IPS-NIHi11 (cell line): ENCODE measurements around the gene CILP2.

Experiments
- DNase-seq: peaks from one replicate; pipeline ENCODE4 v3.0.0; 2012; ENCODE audit warnings: mixed read lengths, low spot score

The CILP2 gene

DNA sequence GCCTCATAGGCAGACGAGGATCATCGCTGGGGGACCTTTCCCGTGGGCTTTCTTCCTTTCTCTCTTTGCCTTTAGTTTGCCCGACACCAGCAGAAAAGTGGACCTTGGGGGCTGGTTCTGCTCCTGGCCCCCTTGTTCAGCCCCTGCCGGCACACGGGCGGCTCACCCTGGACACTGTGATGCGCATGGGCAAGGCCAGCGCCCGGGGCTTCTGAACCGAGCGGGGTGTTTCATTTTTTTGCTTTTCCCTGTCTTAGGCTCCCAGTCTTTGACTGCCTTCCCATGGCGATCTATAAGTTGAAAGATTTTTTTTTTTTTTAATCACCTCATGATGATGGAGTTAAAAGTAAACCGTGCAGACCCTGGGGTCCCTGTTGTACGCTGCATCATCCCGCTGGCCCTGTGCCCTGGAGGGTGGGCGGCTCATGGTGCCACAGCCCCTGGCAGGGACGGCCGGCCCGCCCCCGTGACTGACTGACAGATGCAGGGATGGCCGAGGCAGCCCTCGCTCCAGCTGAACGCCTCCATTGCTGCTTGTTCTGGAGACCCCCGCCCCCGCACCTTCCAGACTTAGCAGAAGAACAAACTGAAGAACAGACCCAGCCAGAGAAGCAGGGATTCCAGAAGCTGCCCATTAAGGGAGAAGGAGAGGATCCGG, 32.3 kb upstream of the CILP2 start:
- no peak for DNase-seq

DNA sequence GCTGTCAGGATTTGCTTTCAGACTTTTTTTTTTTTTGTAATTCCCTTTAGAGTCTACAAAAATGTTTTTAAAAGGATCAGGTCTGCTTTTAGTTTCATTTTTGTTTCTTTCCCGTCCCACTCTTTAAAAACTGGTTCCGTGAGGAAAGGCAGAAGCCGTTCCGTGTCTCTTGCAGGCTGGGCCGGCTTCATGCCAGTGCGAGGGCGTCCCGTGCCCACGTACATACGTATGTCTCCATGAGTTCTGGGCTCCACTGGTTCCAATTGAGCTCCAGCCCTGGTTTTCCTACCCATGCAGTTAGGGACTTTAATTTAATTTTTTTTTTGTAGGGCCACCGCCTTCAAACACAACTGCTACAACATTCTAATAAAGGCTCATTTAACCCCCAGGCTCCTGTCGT, 31.5 kb upstream of the CILP2 start:
- DNase-seq: no peak

DNA sequence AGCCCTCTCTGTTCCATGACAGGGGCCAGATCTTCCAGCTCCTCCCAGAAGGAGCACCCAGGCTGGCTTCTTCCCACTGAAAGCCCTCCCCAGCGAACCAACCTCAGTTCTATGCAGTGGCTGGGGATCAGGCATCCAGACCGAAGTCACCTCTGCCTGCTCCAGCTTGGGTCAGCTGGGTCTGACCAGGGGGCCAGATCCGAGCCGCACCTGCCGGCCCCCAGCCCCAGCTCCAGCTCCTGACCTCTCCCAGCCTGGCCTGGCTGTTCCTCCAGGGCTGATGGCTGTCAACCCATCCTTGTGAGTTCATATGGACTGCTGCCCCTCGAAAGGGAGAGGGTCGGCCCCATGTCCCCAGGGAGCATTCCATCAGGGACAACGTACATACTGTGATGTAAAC, 30.7 kb upstream of the CILP2 start:
- DNase-seq: no peak

DNA sequence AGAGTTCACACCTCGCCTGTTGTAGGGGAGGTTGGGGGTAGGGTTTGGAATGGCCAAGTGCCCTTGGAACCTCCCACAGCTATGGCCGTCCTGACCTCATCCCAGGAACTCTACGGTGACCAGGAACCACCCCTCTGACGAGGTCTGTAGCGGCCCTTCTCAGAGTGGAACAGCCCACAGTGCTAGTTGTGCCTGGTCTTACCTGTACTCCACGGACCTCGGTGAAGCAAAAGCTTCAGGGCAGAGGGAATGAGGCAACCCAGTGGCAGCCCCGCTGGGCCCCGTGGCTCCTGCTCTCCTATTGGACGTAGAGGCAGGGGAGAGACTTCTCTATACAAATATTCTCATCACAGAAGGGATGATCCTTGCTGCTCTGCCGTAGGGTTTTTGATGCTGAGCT, 29.8 kb upstream of the CILP2 start:
- no peak for DNase-seq

DNA sequence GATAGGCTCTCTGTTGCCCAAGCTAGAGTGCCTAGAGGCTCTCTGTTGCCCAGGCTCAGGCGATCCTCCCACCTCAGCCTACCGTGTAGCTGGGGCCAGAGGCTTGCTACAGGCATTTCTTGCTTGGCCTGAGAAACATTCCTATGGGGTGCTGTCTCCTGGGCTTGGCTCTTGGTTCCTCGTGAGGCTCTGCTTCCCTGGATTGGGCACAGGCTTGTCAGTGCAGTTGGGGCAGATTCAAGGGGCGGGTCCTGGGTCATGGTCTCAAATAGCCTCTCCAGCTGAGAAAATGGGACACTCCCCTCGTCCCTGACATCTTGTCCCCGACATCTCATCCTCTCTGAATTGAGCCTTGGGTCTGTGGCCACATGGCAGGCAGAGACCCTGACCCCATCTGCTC, 27.6 kb upstream of the CILP2 start:
- no peak for DNase-seq

DNA sequence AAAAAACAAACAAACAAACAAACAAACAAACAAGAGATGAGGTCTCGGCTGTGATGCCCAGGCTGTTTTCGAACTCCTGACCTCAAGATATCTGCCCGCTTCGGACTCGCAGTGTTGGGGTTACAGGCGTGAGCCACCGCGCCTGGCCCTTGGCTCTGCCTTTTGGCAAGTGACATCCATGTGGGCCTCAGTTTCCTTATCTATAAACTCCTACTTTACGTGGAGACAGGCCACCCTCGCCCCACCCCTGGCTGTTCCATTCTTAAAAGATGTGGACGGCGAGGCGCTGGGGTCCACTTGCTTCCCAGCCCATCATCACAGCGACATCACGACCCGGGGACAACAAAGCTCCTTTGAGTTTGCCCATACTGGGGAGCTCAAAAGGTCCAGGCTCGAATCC, 24.4 kb upstream of the CILP2 start:
- DNase-seq: no peak

DNA sequence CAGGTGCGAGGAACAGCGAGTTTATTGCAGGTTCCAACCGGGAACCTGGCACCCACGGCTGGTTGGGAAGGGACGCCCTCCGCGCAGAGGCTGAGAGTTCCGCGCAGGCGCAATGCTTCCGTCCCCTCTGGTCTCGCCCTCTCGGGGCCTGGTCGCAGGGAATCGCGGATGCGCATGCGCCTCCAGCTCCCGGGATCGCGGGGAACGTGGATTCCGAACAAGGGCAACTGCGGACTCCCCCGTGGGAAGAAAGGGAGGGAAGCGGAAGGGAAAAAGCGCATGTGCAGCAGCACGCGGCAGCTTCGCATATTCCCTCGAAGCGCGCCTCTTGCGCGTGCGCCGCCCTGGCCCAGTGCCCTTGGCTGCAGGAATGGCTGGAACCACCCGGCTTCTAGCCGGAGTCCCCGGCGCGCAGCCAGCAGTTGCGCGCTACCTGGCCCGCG, 23.8 kb upstream of the CILP2 start:
- DNase-seq: no peak

DNA sequence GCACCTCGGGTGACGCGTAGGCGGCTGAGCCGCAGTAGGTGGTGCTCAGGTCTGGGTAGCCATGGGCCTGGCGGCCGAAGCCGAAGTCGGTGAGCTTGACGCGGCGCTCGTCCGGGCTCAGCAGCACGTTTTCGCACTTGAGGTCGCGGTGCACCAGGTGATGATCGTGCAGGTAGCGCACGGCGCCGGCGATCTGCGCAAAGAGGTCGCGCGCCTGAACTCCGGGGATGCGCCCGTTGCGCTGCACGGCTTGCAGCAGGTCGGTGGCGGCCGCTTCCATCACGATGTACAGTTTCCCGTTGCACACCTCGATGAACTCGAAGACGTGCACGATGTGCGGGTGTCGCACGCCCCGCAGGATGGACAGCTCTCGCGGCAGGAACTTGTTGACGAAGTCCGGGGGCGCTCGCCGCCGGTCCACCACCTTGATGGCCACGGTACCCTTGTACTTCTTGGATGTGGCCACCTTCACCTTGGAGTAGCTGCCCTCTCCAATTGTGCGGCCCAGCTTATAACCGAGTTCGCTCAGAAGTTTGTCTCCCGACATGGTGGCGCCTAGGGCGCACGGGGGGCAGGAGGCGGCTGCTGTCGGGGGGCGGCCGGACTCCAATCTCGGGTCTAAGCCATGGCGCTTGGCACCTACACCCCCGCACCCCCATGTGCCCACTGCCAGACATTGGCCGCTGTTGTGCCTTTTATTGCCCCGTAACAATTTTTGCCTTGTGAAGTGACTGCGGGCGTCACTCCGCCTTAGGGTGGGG, 23.0 kb upstream of the CILP2 start, which contains the start of gene TSSK6:
TSSK6 (minus strand) TSS at position 668 of the 761 bp plus-strand sequence; CDS start at position 547, 121 bp downstream.
- no peak for DNase-seq

DNA sequence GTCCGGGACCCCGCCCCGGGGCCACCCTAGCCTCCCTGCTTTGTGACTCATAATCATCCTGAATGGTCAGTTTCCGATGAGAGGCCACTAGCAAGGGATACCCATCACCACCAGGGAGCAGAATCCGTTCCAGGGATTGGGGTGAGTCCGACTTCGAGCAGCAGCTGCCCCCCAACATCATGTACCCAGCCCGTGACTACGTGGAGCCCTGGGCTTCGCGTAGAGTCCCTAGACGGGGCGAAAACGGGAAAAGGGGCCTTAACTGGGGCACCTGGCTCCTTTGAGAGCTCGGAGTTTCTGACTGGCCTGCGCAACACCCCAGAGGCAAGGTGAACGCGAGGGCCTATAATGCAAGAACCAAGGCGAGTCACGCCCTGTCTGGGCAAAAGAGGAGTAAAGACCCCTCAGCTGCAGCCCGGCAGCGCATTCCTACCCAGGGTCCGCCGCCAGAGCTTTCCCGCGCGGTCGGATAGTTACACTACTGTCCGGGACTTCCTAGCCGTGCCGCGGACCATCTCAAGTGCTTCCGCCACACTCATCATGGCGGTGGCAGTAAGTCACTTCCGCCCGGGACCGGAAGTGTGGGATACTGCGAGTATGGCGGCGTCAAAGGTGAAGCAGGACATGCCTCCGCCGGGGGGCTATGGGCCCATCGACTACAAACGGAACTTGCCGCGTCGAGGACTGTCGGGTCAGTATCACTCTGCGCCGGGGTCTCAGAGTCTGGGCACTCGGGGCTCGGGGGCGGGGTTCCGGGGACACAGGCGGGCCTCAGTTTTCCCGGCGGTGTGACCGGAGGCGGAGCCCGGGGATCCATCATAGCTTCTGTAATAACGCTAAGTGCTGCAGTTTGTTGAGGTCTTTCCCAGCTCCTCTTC, 22.2 kb upstream of the CILP2 start, which contains the start of gene NDUFA13:
NDUFA13 (plus strand) TSS at position 584 of the 878 bp plus-strand sequence; CDS start at position 598, 14 bp downstream.
- peak; percentile 93 for DNase-seq

DNA sequence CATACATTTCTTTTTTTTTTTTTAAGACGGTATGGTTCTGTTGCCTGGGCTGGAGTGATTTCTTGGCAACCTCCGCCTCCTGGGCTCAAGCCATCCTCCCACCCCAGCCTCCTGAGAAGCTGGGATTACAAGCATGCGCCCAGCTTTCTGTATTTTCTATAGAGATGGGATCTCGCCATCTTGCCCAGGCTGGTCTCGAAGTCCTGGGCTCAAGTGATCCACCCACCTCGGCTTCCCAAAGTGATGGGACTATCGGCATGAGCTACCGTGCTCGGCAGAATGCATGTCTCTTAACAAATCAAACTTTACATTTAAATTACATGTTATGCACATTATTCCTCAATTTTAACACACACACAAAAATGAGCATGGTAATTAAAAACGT, 20.8 kb upstream of the CILP2 start:
- DNase-seq: no peak

DNA sequence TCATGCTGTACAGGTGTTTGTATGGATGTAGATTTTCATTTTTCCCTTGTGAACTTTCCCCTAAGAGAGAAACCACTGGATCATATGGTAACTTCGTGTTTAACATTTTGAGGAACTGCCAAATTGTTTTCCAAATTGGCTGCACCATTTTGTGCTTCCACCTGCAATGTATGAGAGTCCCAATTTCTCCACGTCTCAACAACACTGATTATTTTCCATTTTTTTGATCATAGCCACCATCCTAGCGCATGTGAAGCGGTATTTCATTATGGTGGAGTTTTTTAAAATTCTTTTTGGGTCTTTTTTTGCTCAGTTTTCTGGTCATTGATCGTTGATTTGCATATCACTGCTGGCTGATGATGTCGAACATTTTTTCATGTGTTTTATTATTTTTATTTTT, 17.1 kb upstream of the CILP2 start:
- DNase-seq: no peak

DNA sequence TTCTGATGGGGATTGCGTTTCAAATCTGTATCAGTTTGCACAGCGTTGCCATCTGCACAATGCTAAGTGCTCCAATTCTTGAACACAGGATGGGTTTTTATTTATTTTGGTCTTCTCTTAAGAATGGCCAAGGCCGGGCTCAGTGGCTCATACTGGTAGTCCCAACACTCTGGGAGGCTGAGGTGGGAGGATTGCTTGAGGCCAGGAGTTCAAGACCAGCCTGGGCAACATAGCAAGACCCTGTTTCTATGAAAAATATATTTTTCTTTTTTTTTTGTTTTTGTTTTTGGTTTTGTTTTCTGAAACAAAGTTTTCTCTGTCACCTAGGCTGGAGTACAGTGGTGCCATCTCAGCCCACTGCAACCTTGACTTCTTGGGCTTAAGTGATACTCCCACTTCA, 14.9 kb upstream of the CILP2 start:
- DNase-seq: no peak

DNA sequence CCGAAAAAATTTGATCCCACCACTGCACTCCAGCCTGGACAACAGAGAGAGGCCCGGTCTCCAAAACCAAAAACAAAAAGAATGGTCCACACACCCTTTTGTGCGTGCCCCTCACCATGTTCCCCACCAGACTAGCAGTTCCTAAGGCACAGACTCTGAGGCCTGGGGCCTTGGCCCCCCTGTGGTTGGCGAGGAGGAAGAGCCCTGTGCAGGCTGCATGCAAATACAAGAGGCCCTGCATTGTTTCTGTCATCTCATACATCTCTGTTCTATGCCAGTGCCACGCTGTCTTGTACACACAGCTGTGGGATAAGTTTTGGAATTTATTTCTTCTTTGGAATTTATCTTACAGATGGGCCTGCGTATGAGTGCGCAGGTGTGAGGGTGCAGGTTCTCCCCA, 14.0 kb upstream of the CILP2 start:
- DNase-seq: no peak

DNA sequence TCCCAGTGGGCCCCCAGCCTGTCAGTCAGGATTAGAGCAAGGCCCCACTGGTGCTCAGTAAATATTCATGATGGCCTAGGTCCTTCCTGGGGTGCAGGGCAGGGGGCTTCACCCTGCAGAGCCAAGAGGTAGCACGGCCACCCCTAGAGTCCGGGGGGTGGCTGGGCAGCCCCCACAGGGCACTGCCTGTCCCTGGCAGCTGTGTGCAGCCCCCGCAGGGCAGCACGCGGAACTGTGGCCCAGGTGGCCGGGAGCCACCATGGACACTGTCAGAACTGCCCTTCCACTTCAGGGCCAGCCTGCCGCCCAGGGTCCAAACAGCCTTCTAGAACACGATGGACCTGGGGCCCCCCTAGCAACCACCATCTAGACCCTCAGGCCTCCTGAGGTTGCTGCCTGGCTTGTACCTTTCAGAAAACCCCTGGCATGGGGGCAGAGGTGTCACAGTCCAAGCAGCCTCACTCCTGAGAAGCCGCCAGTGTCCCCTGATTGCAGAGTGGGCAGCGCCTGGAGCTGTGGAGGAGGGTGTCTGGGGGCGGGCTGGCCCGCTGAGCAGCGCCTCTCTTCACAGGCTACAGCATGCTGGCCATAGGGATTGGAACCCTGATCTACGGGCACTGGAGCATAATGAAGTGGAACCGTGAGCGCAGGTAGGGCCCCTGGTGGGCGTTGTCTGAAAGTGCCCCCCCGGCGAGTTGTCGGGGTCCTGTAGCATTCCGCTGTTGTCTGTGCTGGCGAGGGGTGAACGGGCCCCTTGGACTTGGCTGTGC, 12.3 kb upstream of the CILP2 start:
- DNase-seq: no peak

DNA sequence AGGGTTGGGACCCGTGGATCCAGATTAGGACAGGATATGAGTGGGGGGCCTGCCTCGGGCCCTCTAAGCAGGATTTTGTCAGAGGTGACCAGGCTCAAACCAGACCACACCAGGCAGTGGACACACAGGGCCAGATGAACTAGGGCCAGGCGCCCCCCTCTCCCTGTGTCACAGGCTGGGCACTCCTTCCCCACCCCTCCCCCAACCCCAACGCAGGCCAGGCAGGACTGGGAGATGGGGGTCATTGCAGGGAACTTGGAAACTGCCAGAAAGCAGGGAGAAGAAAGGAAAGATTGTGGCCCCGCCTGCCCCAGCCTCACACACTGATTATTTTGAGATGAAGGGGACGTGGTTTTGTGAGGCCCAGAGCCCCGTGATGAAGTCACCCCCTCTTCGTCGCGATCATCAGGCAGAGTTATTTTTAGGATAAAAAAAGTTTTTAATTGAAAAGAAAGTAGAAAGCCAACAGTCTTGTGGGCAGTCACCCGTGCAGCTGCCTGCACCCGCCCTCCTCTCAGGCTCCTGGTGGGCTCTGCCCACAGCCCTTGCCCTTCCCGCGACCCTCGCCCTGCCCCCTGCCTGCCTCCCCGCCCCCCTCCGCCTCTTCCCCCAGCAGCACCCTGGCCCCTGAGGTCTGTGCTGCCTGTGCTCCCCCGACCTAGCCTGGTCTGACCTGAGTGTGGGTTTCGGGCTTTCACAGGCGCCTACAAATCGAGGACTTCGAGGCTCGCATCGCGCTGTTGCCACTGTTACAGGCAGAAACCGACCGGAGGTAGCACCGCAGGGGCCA, 11.3 kb upstream of the CILP2 start:
- no peak for DNase-seq

DNA sequence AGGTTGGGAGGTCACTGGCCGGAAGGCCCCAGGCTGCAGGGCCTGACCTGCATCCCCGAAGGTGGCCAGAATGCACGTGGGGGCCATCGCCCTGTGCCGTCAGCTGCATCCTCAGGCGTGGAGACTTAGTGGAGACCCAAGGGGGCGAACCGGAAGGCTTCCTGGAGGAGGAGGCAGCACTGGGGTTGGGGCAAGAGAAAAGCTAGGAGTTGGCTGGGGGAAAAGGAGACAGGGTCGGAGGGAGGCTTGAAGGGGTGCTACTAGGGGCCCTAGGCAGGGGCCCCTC, 10.8 kb upstream of the CILP2 start:
- no peak for DNase-seq

DNA sequence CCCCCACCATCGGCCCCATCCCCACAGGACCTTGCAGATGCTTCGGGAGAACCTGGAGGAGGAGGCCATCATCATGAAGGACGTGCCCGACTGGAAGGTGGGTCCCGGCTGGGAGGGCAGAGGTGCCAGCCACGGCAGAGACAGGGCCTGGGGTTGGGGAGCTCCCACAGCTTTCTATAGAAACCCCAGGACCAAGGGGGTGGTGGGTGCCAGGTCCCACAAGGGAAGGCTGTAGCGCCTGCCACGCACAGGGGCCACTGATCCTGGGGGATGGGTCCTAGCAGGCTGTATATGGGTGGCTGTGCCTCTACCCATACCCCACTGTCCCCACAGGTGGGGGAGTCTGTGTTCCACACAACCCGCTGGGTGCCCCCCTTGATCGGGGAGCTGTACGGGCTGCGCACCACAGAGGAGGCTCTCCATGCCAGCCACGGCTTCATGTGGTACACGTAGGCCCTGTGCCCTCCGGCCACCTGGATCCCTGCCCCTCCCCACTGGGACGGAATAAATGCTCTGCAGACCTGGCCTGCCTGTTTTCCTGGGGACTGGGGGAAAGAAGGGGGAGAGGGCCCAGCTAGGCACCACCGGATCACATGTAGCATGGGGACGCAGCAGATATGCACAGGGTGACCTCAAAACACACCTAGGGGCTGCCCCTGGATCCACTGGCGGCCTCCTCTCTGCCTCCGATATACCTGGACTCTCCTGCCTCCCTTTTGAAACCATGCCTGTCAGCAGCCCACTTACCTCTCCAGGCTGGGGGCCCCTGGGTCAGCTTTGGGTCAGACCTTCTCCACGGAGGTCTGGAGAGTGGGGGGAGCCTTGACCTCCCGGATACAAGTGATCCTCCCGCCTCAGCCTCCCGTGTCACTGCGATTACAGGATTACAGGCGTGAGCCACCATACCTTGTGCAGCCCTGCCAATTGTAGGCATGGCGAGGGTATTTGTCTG, 10.1 kb upstream of the CILP2 start:
- DNase-seq: no peak

DNA sequence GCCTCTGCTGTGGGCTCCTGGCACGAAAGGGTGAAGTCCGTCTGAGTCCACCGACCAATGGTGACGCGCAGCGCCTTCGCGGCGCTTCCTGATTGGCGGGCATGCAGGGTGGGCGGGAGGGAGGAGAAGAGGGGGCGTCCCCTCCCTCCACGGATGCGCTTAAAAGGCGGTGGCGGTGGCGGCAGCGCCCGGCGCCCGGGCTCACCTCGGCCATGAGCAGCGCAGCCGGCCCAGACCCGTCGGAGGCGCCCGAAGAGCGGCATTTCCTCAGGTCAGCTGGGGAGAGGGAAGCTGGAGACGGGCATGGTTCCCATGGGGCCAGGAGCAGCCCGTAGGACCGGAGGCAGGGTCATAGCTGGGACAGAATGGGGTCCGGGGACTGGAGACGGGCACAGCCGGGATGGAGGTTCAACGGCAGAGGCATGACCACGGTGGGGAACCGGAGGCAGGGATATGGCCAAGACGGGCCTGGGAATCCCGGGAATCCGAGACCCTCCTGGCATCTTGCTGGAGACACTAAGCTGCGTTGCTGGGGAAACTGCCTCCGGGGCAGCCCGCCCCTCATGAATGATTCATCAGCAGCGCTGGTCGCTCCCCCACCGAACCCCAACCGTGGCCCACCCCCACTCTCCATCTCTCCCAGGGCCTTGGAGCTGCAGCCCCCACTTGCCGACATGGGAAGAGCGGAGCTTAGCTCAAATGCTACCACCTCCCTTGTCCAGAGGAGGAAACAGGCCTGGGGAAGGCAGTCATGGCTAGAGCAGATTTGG, 9.2 kb upstream of the CILP2 start, which contains the start of gene YJEFN3:
YJEFN3 (plus strand) TSS at position 191 of the 770 bp plus-strand sequence; CDS start at position 213, 22 bp downstream.
- peak; percentile 75 for DNase-seq

DNA sequence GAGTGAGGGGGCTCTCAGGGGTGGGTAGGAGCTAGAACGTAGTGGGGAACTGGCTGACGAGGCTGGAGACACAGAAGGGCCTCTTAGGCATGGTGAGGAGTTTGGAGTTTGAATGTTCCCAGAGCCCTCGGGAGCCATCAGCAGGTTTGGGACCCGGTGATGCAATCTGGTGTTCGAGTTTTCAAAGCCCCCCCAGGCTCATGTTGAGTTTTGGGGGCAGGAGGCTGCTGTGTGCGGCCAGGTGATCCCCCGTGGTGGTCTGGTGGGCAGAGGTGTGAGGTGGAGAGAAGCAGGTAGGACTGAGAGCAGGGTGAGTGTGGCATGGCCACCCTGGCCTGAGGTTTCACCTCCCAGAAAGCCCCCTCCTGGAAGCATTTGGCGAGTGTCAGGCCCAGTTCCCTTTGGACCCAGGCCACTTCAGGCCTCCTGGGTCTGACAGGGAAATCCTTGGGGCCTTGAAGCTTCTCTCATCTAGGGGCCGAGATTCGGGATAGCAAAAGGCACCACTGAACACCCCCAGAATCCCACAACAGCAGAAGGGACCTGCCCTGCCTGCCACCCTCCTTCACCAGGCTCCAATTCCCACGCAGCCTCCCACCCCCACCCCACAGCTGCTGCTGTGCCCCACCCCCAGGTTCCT, 8.2 kb upstream of the CILP2 start:
- DNase-seq: no peak
